Ishikawa (cell line): Measurements from ENCODE around the gene SEPHS1.

Experiments
- REST ChIP-seq: IDR thresholded peaks from 2 replicates; pipeline ENCODE4 v1.6.1; 2012; ENCODE audit warnings: low read depth, mild to moderate bottlenecking
- TF ChIP-seq, protein P1 (sequence below): IDR thresholded peaks from 2 replicates; pipeline ENCODE4 v1.6.1; 2012

DNA sequence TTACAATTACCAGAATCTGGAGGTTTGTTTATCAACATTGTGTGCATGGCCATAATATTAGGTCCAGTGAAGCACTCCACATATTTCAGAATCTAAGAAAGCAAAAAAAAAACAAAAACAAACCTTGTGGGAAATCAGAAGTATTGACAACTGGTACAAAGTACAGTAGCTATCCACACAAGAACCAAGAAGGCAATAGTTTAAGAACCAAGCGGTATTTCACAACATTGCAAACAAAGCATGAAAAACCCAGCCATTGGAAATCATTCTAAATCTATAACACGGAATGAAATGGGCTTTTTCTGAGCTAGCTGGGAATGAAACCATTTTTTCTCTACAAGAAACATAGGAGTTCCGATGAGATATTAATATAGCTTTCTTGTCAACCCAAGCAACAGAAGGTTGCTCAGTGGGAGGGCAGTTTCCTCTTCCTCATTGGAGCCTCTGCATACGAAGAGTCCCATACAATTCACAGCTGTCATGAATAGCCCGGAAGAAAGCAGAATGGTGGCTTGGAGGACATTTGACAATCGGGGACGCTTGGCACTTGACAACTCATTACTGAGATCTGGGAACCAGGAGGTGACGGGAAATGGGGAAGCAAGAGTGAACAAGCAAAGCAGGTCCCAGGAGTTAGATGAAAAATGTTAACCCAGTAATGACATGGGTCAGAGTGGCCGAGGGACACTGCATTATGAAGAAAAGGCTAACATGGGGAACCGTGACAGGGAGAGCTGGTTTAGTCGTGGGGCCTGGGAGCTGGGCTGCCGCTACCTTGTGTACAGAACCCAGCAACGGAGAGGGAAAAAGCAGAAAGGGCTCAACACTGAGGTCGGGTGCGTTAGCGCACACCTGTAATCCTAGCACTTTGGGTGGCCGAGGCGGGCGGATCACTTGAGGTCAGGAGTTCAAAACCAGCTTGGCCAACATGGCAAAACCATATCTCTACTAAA, 56.0 kb downstream of the SEPHS1 start:
- no peak for TF ChIP-seq REST
- TF ChIP-seq, protein P1, sequence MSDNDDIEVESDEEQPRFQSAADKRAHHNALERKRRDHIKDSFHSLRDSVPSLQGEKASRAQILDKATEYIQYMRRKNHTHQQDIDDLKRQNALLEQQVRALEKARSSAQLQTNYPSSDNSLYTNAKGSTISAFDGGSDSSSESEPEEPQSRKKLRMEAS, result no peak
